Bronchial smooth muscle cell (primary cell): Measurements from ENCODE around the gene HES2. TPM values are rescaled to one million over a fixed set of nuclear protein-coding genes. Genes with fewer than 3 reads are reported as not detected.

Source experiments
- total RNA-seq: library from RNA; depleted of rRNA; stranded (reverse); fragments of >200 nt; gene quantifications from 2 replicates; pipeline ENCODE4 v1.2.1, GENCODE V29; 2014

The HES2 gene, protein sequence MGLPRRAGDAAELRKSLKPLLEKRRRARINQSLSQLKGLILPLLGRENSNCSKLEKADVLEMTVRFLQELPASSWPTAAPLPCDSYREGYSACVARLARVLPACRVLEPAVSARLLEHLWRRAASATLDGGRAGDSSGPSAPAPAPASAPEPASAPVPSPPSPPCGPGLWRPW
- 0.09 and 0.16 TPM in 2 replicates for total RNA-seq

DNA sequence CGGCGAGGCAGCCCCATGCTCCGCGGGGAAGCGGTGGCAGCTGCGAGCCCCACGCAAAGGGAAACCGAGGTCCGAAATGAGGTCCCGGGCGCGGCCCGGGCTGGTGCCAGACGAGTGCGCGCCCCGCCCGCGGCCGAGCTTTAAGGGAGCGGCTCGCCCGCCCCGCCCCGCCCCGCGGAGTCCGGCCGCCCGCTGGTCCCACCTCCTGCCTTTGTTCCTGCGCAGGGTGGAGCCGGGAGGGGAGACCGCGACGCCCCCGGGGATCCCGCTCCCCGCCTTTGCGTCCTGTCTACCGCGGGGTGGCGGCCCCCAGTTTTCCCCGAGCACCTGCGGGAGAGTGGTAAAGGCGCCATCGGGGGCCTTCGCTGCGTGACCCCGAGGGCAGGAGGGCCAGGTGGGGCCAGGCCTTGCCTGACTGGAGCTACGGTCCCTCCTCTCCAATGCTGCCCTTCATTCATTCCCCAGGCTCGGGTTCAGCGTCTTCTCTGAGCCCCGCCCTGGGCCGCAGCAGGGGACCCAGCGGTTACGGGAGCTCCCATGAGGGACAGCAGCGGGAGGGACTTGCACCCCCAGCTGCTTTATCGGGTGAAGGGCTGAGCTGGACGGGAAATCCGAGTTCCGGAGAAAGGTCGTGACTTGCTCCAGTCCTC lies at the start of gene HES2:
Gene HES2, minus strand, starts transcription at position 116 of the 650 bp plus-strand sequence. Its CDS starts 99 bp downstream, at position 17.

DNA sequence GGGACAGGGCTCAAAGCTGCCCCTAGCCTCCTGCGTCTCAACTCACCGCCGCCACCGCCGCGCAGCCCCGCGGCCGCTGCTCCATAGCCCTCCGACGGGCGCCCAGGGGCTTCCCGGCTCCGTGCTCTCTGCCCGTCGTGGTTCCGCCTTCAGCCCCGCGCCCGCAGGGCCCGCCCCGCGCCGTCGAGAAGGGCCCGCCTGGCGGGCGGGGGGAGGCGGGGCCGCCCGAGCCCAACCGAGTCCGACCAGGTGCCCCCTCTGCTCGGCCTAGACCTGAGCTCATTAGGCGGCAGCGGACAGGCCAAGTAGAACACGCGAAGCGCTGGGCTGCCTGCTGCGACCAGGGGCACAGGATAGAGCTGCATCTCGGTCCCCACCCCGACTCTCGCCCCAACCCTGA lies 46.3 kb upstream of the HES2 start, which contains the start of gene TNFRSF25:
Gene TNFRSF25, minus strand, starts transcription at position 151 of the 400 bp plus-strand sequence. Its CDS starts 66 bp downstream, at position 85.

DNA sequence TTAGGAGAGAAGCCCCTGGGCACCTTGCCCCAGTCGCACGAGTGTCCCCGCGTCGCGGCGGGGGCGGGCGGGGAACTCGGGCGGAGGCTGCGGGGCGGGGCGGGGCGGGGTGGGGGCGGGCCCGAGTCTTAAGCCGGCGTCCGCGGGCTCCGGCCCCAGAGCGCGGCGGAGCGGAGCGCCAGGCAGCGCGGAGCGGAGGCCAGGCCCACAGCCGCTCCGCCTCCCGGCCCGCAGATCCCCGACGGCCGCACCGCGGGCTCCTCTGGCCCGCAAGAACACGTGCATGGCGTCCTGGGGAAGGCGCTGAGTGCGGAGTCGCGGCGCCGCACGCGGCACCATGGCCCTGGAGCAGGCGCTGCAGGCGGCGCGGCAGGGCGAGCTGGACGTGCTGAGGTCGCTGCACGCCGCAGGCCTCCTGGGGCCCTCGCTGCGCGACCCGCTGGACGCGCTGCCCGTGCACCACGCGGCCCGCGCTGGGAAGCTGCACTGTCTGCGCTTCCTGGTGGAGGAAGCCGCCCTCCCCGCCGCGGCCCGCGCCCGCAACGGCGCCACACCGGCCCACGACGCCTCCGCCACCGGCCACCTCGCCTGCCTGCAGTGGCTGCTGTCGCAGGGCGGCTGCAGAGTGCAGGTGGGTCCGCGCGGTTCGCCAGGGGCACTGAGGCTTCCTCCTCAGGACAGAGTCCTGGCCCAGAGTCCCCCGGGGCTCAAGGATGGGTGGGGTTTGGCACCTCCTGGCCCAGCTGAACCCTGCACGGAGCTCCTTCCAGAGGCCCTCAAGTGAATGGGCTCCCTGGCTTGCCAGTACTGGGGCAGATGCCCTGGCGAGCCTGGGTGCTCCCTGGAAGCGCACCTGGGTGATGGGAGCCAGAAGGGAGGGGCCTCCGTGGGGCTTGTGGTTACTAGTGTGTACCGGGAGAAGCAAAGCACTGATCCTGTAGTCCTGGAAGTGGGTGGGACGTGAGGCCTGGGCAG lies 5.2 kb upstream of the HES2 start, which contains the start of gene ESPN:
Gene ESPN, plus strand, starts transcription at position 158 of the 975 bp plus-strand sequence. Its CDS starts 180 bp downstream, at position 338.

DNA sequence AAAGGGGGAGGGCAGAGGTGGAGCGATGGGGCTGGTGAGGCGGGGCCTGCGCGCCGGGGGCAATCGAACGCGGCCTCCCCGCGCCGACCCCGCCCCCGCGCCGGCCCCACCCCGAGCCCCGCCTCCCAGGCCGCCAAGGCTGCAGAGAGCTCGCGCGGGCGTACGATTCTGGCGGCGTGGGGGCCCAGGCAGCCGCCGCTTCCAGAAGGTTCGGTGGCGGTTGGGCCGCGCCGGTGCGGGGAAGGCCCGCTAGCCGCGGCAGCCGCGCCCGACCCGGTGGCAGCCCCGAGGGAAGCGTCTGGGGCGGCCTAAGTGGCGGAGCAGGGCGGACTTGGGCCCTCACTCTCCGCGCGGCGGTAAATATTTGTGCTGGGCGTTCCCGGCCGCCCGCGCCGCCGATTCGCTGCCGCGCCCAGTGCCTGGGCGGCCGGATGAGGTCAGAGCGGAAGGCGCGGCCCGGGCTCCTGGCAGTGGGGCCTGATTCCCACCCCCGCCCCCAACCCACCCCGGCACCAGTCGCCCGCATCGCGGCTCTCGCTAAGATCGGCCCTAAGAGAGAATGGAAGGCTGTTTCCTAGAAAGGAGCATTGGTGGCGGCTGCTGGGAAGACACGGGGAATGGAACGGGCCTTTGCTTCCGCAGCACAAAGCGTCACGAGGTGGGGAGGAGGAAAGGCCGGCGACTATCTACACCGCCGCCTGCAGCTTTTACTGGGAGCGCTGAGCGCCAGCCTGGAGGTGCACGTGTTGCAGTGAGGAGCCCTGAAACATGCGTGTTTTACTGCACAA lies 26.1 kb downstream of the HES2 start, which contains the start of gene ACOT7:
Gene ACOT7, minus strand, starts transcription at position 368 of the 788 bp plus-strand sequence. CDS start 368 bp downstream, outside the sequence.

Other genes starting within 250 kb of the HES2 start
- gene CHD5, start 239.6 kb downstream of the HES2 start, total RNA-seq = under 0.01 and 0.16 TPM in 2 replicates
- gene RPL22, start 220.3 kb downstream of the HES2 start, total RNA-seq = 148 and 175 TPM in 2 replicates
- 10.1 and 17.1 TPM in 2 replicates for gene RNF207, start 213.8 kb downstream of the HES2 start, total RNA-seq
- 44.0 and 49.6 TPM in 2 replicates for gene ICMT, start 184.0 kb downstream of the HES2 start, total RNA-seq
- gene HES3, start 175.7 kb downstream of the HES2 start, total RNA-seq = not detected in 2 replicates
- 6.6 and 11.3 TPM in 2 replicates for gene GPR153, start 158.8 kb downstream of the HES2 start, total RNA-seq
- 15.9 and 26.6 TPM in 2 replicates for gene ACOT7, start 26.2 kb downstream of the HES2 start, total RNA-seq
- 0.17 TPM in 1 of 2 replicates, not detected in the other for gene ESPN, start 4.9 kb upstream of the HES2 start, total RNA-seq
- 4.3 and 4.7 TPM in 2 replicates for gene TNFRSF25, start 46.3 kb upstream of the HES2 start, total RNA-seq
- 11.2 and 15.4 TPM in 2 replicates for gene PLEKHG5, start 71.7 kb upstream of the HES2 start, total RNA-seq
- 10.1 and 11.8 TPM in 2 replicates for gene NOL9, start 134.6 kb upstream of the HES2 start, total RNA-seq
- gene TAS1R1, start 135.4 kb upstream of the HES2 start, total RNA-seq = 0.16 and 0.17 TPM in 2 replicates
- 15.1 and 16.0 TPM in 2 replicates for gene ZBTB48, start 160.1 kb upstream of the HES2 start, total RNA-seq
- gene KLHL21, start 182.9 kb upstream of the HES2 start, total RNA-seq = 39.6 and 65.8 TPM in 2 replicates
- gene PHF13, start 193.8 kb upstream of the HES2 start, total RNA-seq = 10.9 and 12.4 TPM in 2 replicates
- 17.3 and 18.4 TPM in 2 replicates for gene THAP3, start 204.9 kb upstream of the HES2 start, total RNA-seq